ENCODE measurements around the gene CNTN1. TPM values are rescaled to one million over a fixed set of nuclear protein-coding genes. Genes with fewer than 3 reads are reported as not detected.

CNTN1 gene
- polyA plus RNA-seq, 1 donor, result 35.7 TPM

DNA sequence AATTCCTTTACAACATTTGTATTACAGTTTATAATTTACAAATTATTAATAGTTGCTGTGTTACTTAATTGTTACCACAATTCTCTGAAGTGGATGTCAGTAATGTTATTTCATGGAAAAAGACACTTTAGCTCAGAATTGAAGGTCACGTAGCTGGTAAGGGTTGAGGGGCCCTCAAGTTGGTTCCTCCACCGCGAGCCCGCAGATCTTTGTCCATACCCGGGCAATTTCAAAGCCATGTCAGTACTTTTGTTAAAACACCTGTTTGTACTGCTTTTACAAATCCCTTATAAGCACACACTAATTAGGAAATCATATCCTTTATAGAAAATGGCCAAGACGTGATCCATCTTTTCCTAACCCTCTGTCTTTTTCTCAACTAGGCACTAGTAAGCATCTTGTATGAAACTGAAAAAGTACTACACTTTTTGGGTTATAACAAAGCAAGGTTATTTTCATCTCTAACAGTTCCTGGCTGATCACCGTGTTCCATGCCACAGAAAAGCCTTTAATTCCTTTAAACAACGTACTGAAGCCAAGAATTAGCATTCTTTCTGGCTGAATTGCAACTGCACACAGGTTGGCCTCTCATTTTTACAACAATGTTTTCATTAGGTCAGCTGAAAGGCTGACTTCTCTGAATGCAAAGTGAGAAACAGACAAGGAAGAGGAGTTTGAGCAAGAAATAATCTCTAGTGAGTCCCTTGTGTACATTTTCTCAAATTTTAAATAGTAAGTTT is 76.1 kb downstream of the CNTN1 start:
- no peak for DNase-seq

DNA sequence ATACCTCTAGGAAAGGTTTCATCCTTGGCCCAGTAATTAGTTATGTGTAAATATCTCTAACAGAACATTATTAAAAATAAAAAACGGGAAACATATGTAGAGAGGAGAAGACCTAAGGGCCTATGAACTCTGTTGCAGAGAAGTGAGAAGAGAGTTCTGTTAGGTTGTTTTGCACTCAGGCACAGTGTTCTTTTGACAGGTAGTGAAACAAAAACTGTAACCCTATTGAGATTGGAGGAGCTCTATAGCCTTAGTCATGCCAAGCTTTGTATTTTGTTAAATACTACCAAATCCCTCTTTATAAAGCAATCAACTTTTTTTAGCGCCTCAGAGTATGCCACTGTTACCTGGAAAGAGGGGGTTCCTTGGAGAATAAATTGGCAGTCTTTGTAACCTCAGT is 77.6 kb downstream of the CNTN1 start:
- DNase-seq, result no peak

DNA sequence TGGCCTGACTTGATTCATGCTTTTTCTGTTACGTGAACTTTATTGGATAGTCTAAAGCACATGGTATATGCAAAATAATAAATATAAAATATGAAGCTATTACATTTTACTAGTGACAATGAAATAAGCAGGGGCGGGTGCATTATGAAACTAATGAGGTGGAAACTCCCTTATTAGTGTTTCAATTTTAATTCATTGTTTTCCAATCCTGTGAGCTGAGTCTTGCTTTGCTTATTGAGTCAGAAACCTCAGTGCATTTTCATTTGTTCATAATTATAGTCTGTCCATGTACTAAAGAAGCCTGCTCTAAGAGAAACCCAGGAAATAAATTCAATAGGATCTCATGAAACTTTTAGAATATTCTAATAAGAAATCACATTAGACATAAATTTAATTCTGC is 78.5 kb downstream of the CNTN1 start:
- no peak for DNase-seq

DNA sequence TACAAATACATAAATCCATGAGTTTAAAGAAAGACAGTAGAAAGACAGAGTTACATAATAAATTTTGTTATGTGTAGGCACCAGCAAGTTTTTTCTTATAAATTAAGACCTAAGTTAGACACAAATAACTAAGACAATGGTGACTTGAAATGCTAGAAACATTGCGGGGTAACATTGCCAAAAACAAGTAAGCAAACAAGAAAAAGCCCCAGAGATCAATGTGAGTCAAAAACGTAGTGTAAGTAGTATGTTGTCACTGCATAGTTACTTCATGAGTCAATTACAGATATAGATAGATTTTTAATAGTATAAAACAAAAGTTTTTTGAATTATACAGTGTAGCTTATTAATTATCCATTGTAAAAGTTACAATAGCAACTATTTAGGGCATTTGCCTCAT is 83.4 kb downstream of the CNTN1 start:
- no peak for DNase-seq

DNA sequence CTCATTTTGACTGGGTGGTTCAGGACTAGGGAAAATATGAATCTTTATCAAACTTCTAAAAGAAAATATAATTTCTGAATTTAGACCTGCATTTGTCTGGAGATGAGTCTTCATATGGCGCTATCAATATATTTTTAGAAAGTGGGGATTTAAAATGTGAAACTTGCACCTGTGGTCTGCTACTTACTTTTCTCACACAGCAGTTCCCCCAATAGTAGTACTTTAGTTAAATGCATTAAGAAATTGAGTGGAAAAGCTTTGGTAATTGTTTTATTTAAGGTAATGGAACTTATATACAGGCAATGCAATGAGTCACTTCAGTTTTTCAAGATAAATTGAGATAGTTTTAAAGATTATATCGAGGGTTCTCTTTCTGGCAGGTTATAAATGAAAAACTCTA is 91.9 kb downstream of the CNTN1 start:
- DNase-seq, result no peak

DNA sequence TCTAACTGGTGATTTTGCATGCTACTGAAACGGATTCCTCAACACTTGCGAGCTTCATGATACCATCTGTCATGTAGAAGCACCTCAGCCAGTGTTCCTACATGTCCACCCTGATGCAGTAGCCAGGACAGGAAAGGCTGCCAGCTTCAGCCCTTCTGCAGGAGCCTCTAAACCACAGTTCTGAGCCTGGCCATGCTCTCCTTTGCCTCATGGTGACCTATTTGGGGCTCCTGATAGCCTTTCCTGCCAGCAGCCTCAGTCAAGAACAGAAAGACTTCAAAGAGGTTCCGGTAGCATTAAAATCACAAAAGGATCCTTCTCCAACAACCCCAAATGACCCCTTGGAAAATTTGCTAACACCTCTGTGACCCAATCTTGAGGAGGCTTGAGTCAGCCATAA is 96.0 kb downstream of the CNTN1 start:
- no peak for DNase-seq

DNA sequence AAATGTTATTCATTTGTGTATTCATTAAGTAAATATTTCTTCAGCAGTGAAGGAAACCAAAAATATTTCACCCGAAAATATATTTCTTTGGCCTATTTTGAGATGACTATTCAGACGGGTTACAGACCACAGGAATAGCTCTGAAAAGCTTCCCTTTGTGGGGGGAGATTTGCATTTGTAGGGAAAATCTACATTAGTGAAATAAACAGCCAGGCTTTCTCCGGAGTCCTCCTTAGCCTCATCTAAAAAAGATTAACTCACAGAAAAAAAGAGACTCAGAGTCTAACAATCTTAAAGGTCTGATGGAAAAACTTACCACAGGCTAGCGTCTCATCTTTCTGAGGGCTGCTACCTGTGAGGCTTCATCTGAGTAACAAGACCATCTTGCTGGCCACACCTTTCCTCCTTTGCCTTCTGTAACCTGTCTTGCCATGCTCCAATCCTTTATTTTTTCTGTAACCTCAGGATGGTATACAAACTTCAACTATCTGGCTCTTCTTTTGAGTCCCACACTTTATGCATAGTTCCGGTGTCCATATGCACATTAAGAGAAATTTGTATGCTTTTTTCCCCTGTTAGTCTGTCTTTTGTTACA is 100.7 kb downstream of the CNTN1 start:
- no peak for DNase-seq

DNA sequence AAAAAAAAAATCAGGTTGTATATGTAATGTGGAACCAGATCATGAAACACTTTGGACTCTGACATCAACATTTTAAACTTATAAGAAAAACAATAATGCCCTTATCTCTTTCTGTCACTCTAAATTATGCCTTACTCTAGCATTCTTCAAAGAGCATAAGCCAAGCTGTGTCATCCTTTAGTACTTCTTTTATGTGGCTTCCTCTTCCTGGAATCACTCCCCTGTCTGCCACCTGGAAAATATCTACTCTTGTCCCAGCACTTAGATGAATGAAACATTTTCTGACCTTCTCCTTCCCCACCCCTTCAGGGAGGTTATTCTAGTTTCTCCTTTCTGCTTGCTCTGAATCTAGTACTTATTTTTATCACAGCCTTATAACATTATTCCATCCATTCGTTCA is 101.2 kb downstream of the CNTN1 start:
- no peak for DNase-seq

DNA sequence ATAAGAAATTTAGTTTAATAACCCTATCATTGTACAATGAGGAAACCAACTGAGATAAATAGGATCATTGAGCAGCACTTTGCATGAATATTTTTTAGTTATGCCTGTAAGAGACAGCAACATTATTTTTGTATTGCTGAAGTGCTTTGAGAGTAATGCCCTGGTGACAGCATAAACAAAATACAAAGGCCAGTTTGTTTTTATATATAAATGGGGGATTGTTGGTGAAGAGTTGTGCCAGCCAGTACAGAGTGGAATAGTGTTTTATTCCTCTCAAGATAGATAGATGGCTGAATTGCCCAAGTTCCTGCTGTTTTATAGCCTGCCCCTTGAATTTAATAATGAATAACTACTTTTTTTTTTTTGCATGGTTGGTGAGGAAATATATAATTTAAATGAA is 101.8 kb downstream of the CNTN1 start:
- no peak for DNase-seq

DNA sequence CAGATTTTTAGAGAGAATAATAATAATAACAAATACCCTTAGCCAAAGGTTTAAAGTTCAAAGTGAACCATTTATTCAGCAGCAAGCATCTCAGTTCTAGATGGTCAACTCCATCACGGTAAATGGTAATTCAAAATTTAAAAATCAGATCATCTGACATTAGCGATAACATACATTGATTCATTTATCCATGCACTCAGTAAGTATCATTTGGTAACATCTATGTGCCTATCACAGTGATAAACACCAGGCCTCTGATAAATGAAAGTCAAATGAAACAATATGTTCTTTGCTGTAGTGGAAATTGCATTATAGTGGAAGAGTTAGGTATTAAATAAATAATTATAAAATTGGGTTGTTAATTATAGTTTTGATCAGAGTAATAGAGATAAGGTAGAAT is 108.8 kb downstream of the CNTN1 start:
- no peak for DNase-seq

DNA sequence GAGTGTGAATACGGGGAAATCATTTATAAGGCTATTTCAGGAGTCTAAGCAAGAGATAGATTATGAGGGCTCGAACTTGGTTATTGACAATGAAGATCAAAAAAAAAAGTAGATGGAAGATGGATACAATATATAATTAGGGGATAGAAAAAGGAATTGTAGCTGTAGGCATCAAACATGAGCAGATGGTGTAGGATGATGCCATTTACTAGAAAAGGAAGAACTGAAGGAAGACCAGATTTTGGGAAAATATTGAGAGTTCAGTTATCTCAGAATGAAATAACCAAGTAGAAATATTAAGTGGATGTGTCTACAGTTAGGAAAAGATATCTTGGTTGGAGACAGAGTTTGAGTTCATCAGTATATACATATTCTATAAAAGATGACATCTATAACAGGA is 109.6 kb downstream of the CNTN1 start:
- DNase-seq, result no peak

DNA sequence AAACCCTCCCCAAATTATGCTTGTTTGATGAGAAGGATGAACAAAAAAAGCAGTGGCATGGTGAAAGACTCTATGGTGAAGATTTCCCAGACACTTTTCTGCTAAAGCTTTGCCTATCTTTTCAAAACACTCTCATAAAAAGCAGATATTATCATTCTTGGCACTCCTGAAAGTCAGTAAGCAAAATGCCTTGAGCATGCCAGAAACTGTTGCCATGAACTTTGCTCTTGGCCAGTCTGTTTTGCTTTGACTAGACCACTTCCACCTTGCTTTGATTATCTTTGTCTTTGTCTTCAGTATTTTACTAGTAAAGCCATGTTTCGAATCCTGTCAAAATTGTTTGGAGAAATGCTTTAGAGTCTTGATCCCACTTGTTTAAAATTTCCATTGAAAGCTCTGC is 110.4 kb downstream of the CNTN1 start:
- no peak for DNase-seq

DNA sequence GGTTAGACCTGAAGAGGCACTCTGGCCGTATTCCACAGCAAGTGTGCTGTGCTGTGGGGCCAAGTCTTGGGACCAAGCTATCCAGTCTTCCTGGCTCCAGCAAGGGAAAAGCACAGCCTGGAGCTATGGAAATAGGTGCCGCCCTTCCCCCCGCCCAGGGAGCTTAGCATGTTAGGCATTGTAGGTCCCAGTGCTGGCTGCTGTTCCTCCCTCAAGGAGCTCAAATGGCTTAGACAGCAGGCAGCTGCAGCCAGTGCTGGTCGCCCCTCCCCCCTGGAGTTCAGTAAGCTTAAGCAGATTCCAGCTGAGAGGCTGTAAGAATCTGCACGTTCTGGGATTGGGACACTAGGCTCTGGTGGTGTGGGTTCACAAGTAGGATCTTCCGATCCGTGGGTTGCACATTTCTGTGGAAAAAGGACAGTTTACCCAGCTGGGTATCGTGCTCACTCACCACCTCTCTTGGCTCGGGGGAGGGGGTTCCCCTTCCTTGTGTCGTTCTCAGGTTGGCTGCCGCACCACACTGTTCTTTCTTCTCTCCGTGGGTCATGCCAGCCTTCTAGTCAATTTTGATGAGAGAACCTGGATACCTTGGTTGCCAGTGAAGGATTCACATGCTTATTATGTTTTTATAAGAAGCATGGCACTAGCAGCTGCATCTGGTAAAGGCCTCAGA is 127.3 kb downstream of the CNTN1 start:
- DNase-seq, result peak; percentile 27

DNA sequence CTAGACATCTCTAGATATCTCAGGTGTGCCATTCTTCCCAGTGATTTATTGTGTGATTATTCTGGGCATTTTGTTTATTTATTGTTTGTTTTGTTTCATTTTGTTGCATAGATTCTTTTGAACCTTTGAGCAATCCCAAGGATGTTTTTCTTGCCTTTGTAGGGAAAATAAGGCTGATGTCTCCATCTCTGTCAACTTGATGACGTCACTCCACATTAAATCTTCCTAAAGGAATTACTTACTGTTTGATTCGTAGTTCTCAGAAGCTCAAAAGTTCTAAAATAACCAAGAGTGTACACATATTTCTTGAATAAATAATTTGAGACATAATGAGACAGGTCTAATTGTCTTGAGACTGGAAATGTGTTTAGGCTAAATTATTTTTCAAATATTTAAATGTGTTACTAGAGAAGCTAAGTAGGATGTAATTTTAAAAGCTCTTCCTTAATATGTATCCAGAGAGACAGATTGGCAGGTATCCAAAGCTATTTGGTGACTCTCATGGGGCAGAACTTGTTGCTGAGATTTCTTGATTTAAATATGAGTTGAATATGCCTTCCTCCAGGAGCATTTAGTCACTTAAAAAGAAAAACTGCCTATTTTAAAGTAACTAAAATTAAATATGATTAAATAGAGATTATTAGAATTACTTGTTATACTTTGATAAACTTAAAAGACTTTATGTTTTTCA is 128.7 kb downstream of the CNTN1 start:
- DNase-seq, result no peak

DNA sequence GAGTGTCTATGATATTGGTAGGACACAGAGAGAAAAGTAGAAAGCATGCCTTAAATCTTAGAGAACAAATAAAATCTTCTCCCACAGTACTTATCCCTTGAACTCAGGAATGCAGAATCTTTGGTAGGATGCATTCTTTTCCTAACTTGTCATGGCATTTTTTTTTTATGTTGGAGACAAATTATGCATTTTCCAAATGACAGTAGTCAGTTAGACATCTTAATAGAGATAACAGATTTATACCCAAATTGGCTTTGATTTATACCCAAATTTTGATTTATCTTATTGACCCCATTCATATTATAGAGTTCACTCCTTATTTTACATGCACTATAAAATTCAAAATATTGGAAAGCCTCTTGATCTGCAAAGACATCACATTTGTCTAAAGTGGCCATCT is 132.9 kb downstream of the CNTN1 start:
- no peak for DNase-seq

DNA sequence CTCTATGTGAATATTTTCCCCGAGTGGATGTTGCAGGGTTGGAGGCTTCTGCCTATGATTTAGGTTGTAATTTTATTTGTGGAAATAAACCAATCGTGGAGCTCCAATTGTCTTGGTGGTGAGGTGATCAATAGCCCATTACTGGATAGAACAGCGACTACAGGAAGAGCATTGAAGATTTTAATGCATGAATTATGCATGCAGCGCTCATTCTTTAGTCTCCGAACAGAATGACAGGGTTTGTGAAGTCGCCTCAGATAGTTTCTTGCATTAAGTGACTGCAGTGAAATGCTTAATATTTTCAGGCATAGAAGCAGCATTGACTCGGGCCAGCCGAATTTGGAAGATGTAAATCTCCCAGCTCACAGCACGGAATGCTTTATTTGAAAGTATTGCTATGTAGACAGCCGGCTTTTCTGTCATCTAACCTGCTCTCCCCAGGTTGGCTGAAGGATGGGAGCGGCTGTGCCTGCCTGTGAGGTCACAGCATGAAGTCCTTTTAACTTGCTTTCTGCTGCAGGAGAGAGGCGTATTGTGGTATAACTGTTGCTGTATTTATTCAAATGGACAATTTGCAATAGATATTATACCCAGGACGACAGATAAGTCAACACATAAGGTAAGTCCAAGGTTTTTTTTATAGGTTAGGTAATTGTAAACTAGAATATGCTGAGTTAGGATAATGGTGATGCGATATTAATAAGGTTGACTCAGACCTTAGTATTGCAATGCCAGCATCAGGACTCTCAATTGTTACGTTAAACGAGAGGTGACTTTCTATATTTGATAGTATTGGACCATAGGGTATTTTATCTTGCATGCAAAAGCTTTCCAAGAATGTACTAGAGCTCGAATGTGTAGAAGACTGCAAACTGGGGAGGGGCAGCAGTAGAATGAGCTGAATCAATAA is 135.7 kb downstream of the CNTN1 start:
- no peak for DNase-seq

DNA sequence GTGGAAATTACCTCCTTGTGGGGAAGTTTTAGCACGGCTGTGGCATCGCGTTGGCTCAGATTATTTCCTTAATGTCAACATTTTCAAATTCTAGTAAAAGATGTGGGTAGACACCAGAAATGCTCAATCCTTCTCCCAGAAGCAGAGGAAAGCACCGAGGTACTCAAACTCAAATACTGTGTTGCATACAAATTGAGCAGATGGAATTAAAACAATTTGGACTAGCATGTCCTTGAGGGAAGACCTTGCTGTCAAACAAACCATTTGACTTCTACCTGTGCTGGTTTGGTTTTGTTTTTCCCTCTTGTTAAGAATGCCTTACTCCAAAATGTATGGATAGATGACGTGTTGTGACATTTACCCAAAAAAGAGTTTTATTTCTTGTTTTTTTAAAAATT is 136.4 kb downstream of the CNTN1 start:
- DNase-seq, result no peak

DNA sequence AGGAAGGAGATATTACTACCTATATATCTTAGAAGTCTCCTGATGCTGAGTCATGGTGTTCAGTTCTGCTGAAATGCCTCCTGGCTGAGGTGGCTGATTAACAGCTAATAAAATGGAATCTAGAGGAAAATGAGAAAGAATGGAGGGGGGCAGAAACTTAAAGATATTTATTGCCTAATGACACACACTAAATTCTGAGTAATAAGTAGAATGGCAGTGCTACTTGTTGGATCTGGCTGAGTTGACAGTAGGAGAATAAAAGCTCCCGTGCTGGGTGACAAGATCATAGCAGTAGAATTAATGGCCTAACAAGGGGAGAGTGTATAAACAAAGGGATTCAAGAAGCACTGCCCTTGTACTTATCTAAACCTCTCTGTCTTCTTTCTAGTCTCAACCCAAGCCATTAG is 137.5 kb downstream of the CNTN1 start:
- DNase-seq, result peak; percentile 21

DNA sequence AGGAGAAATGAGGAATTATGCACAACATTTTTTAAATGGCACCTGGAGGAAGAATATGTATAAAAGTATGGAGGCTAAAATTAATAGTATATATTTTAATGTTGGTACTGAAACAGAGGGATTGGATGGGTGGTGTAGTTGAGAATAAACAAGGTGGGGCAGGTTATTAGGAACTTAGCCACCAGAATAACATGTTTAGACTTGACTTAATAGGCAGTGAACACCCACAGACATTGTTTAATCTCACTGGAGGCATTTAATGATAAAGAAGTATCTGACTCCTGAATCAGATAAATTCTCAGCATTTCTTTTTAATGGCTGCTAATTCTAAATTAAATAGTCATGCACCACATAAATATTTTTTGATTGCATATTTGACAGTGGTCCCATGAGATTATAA is 139.7 kb downstream of the CNTN1 start:
- DNase-seq, result no peak

DNA sequence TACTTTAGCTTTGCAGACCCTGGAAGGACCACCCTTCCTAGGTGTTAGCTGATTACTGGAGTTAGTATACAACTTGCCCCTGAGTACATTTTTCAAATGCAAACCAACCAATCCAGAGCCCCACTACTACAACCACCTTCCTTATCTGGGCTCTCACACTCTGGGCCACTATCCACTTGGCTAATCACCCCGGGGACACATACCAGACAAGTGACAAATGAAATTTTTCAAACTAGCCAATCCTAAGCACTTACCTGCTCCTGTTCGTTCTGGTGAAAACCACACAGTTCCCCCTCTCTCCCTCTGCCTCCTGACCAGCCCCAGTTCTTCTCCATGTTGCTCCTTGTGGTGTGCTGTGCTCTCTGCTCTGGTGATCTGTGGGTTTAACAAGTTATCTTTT is 140.4 kb downstream of the CNTN1 start:
- DNase-seq, result no peak

DNA sequence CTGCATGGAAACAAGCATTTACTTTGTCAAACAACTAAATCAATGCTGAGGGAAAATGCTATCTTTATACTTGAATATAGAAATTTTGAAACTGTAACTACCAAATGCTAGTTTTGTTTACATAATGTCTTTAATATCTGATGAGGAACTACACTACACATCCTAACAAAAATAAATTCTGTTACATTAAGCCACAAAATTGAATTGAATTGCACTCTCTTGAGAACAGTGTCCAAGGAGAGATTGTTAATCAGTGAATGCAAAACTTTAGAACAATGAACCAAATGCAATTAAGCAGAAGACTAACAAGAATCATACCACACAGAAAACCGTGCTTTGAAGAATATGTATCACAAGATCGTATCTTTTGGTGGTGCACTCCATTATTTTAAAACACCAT is 141.6 kb downstream of the CNTN1 start:
- no peak for DNase-seq

DNA sequence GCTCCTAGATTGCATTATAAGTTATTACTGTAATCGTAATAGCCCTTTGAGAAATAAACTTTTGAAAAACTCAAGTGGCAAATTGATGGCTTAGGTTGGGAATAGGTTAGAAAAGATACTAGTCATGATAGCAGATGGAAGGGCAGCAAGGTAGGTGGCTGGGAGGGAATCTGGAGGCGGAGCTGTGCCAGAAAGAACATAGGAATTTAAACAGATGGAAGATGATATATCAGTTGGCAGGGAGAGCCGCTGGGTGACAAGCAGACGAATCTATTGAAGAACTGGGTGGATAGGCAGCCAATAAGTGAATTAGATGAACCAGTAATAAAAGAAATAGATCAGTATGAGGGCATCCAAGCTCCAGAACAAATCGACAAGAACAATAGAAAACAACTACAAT is 142.1 kb downstream of the CNTN1 start:
- no peak for DNase-seq

All from left kidney (tissue), 2 donors.